HL-60/S4 (cell line): ENCODE measurements around the gene SLC34A3.

ENCODE experiments used
- in situ Hi-C: fragments of 300-500 bp; cut with MboI; formaldehyde crosslinking; loops from 2 replicates; pipeline ENCODE4 v1.14.3; 2022; ENCODE audit warnings: low sequenced_read_pairs

Gene SLC34A3

GRCh38 chr9:137195525-137196220 lies 35.0 kb upstream of the SLC34A3 start:
- in situ Hi-C loops = no loop called here

- in situ Hi-C loops = no loop called here
Measured at GRCh38 chr9:137198051-137198901, 32.4 kb upstream of the SLC34A3 start.

GRCh38 chr9:137198902-137199283 lies 31.8 kb upstream of the SLC34A3 start:
- in situ Hi-C loops = no loop called here

- in situ Hi-C loops = loop anchor here (25.0 kb wide), 1 partner anchor 412 kb away; the partner anchor contains the start of genes CCDC183 and TMEM141
Measured at GRCh38 chr9:137199411-137200121, 31.1 kb upstream of the SLC34A3 start.

- in situ Hi-C loops = loop anchor here (25.0 kb wide), 1 partner anchor 413 kb away; the partner anchor contains the start of genes CCDC183 and TMEM141
Measured at GRCh38 chr9:137200311-137201204, 30.1 kb upstream of the SLC34A3 start, which contains the start of gene TPRN. Gene TPRN (minus strand): TSS chr9:137200741. CDS start chr9:137200711, 30 bp downstream.

- in situ Hi-C loops = loop anchor here (25.0 kb wide), 1 partner anchor 414 kb away; the partner anchor contains the start of genes CCDC183 and TMEM141
Measured at GRCh38 chr9:137201205-137201868, 29.4 kb upstream of the SLC34A3 start.

GRCh38 chr9:137202966-137203365 lies 27.7 kb upstream of the SLC34A3 start:
- in situ Hi-C loops = loop anchor here (25.0 kb wide), 1 partner anchor 416 kb away; the partner anchor contains the start of genes CCDC183 and TMEM141

- in situ Hi-C loops = loop anchor here (25.0 kb wide), 1 partner anchor 417 kb away; the partner anchor contains the start of genes CCDC183 and TMEM141
Measured at GRCh38 chr9:137204731-137205125, 26.0 kb upstream of the SLC34A3 start.

- in situ Hi-C loops = loop anchor here (25.0 kb wide), 1 partner anchor 418 kb away; the partner anchor contains the start of genes CCDC183 and TMEM141
Measured at GRCh38 chr9:137205126-137206069, 25.3 kb upstream of the SLC34A3 start, which contains the start of the genes NDOR1 and TMEM203. Gene NDOR1 (plus strand): TSS chr9:137205700. CDS start chr9:137205778, 78 bp downstream. Gene TMEM203 (minus strand): TSS chr9:137205648. CDS start chr9:137205414, 234 bp downstream.

GRCh38 chr9:137206602-137207001 lies 24.1 kb upstream of the SLC34A3 start:
- in situ Hi-C loops = loop anchor here (25.0 kb wide), 1 partner anchor 419 kb away; the partner anchor contains the start of genes CCDC183 and TMEM141

- in situ Hi-C loops = loop anchor here (25.0 kb wide), 1 partner anchor 424 kb away; the partner anchor contains the start of genes CCDC183 and TMEM141
Measured at GRCh38 chr9:137211532-137211931, 19.2 kb upstream of the SLC34A3 start.

- in situ Hi-C loops = loop anchor here (25.0 kb wide), 1 partner anchor 425 kb away; the partner anchor contains the start of genes CCDC183 and TMEM141
Measured at GRCh38 chr9:137212520-137212919, 18.2 kb upstream of the SLC34A3 start.

GRCh38 chr9:137213160-137214060 lies 17.3 kb upstream of the SLC34A3 start:
- in situ Hi-C loops = loop anchor here (25.0 kb wide), 1 partner anchor 426 kb away; the partner anchor contains the start of genes CCDC183 and TMEM141

GRCh38 chr9:137214620-137215019 lies 16.1 kb upstream of the SLC34A3 start:
- in situ Hi-C loops = loop anchor here (25.0 kb wide), 1 partner anchor 427 kb away; the partner anchor contains the start of genes CCDC183 and TMEM141

- in situ Hi-C loops = loop anchor here (25.0 kb wide), 1 partner anchor 428 kb away; the partner anchor contains the start of genes CCDC183 and TMEM141
Measured at GRCh38 chr9:137215196-137215986, 15.3 kb upstream of the SLC34A3 start.
